Measurements from ENCODE around the gene RBMS1. TPM values are rescaled to one million over a fixed set of nuclear protein-coding genes. Genes with fewer than 3 reads are reported as not detected.

RBMS1 gene
- total RNA-seq, 1 experiment from 2014 or later = 77.5 TPM

- TF ChIP-seq CTCF (conservative IDR thresholded peaks at IDR 0.05) = no peak
- peaks cover 2% of the 10 kb centered on the region; the same call in 1 of the 2 replicates for H3K79me2 ChIP-seq (ENCODE audit: insufficient read depth, low read length)
- H2BK5ac ChIP-seq (ENCODE audit: insufficient read length, low read length) = no peak overlapping the region
- H3K4me2 ChIP-seq (ENCODE audit: insufficient read depth, insufficient read length, low read length) = no peak overlapping the region
- Mint-ChIP-seq H3K4me1 (peaks cover 21% of the 10 kb centered on the region in 2 experiments), H3K4me3 (no peak overlapping the region), H3K27me3 (ENCODE audit: low read depth) (no peaks in the 10 kb centered on the region), H3K9me3 (no peaks in the 10 kb centered on the region), H3K36me3 (ENCODE audit: insufficient read depth in 1 of 3, low read depth in 3 of 3) (peaks cover 0 to 15% (median 2%) of the 10 kb centered on the region in 3 experiments; a peak in 4 of 7 replicates), H3K27ac (no peak overlapping the region)
- no peaks in the 10 kb centered on the region for H4K20me1 ChIP-seq (ENCODE audit: control insufficient read depth, insufficient read depth, insufficient read length)
- H3K14ac ChIP-seq (ENCODE audit: insufficient read depth, low read length) = no peak overlapping the region
- H3T11ph ChIP-seq (ENCODE audit: low read length) = no peak overlapping the region
- no peak overlapping the region for H4K8ac ChIP-seq (replicated peaks; ENCODE audit: insufficient read length, low read depth, low read length)
- no peak overlapping the region for H2AFZ ChIP-seq (ENCODE audit: low read length)
- no peak overlapping the region for H4K91ac ChIP-seq (ENCODE audit: insufficient read length, low read depth, low read length)
- H3K9me3 ChIP-seq (ENCODE audit: control insufficient read depth, low read depth, low read length) = no peaks in the 10 kb centered on the region
- H3K27ac ChIP-seq (ENCODE audit: insufficient read length, low read depth, low read length) = no peak overlapping the region
- no peak overlapping the region for H2BK20ac ChIP-seq (ENCODE audit: low read depth, low read length, poor library complexity, severe bottlenecking)
- no peak overlapping the region for H2BK15ac ChIP-seq (ENCODE audit: low read depth, low read length)
- no peaks in the 10 kb centered on the region for H3K23me2 ChIP-seq (ENCODE audit: insufficient read length, low read depth, low read length, poor library complexity, severe bottlenecking)
- no peaks in the 10 kb centered on the region for H3K27me3 ChIP-seq (ENCODE audit: insufficient read depth, low read length)
- no peak overlapping the region for H2BK12ac ChIP-seq (ENCODE audit: insufficient read length, low read depth, low read length)
- no peak overlapping the region for H2BK120ac ChIP-seq (ENCODE audit: low read depth, low read length, poor library complexity, severe bottlenecking)
- no peak overlapping the region for H2AK5ac ChIP-seq (ENCODE audit: insufficient read length, low read length)
- peaks cover 3% of the 10 kb centered on the region for H3K79me1 ChIP-seq (ENCODE audit: insufficient read depth, low read depth, low read length, poor library complexity, severe bottlenecking)
- H4K5ac ChIP-seq (ENCODE audit: insufficient read length, low read depth, low read length) = no peak overlapping the region
- no peak overlapping the region for H3K9ac ChIP-seq (ENCODE audit: extremely low read depth, insufficient read length, low read length)
- no peak overlapping the region for H3K4ac ChIP-seq (ENCODE audit: low read depth, low read length)
- no peak overlapping the region for H3K56ac ChIP-seq (ENCODE audit: insufficient read length, low read depth, low read length)
- peaks cover 3% of the 10 kb centered on the region; the same call in 1 of the 2 replicates for H3K4me1 ChIP-seq (ENCODE audit: insufficient read depth, low read length)
- H3K23ac ChIP-seq (ENCODE audit: insufficient read length, low read depth, low read length) = no peak overlapping the region
- DNase-seq = no peak
- no CpG with 5 or more reads among the region's 6 CpGs for WGBS (ENCODE audit: extremely low coverage, insufficient read length, low lambda C conversion rate)
- no peak overlapping the region for H3K18ac ChIP-seq (ENCODE audit: insufficient read length, low read depth, low read length)
Observed at GRCh38 chr2:160354677-160355076, 138.9 kb downstream of the RBMS1 start.

Measured in H9 (cell line).